GM23338 (cell line): Measurements from ENCODE around the gene SPRY2.

Experiments used
- EZH2 ChIP-seq: fragments of 200-600 bp; sonication (generic); IDR thresholded peaks from one replicate; pipeline ENCODE4 v1.8.0; 2017; ENCODE audit warnings: antibody characterized with exemption, mild to moderate bottlenecking, low read depth; ENCODE audit not compliant: unreplicated experiment
- POLR2AphosphoS5 ChIP-seq: IDR thresholded peaks from 2 replicates; pipeline ENCODE4 v1.6.1; 2016; ENCODE audit warnings: antibody characterized with exemption, low read depth
- TF ChIP-seq, protein P1 (sequence below), 2 experiments: fragments of 200-600 bp in 1 of 2; sonication (generic) in 1 of 2; conservative IDR thresholded peaks; 2 replicates each; pipeline versions ENCODE4 v1.5.1 to v1.6.1; 2016 to 2017; ENCODE audit warnings: antibody characterized with exemption in 2 of 2, low read depth in 2 of 2, mild to moderate bottlenecking in 2 of 2, moderate library complexity in 1 of 2

DNA sequence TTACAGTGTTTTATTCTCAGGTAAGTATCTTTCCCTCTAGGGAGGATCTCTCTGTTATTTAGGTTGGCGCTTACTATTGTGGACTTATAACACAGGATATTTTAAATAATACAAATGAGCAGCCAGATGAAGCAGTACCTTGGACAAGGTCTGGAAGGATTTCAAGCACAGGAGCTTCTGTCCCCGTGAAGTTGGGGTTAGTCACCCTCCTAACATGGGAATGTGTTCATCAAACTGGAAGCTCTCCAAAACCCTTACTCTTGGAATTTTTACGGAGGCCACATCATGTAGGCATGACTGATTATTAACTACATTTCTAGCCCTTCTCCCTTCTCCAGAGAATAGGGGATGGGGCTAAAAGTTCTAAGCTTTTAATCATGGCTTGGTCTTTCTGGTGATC, 38.3 kb upstream of the SPRY2 start:
- TF ChIP-seq, protein P1, sequence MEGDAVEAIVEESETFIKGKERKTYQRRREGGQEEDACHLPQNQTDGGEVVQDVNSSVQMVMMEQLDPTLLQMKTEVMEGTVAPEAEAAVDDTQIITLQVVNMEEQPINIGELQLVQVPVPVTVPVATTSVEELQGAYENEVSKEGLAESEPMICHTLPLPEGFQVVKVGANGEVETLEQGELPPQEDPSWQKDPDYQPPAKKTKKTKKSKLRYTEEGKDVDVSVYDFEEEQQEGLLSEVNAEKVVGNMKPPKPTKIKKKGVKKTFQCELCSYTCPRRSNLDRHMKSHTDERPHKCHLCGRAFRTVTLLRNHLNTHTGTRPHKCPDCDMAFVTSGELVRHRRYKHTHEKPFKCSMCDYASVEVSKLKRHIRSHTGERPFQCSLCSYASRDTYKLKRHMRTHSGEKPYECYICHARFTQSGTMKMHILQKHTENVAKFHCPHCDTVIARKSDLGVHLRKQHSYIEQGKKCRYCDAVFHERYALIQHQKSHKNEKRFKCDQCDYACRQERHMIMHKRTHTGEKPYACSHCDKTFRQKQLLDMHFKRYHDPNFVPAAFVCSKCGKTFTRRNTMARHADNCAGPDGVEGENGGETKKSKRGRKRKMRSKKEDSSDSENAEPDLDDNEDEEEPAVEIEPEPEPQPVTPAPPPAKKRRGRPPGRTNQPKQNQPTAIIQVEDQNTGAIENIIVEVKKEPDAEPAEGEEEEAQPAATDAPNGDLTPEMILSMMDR (conservative IDR thresholded peaks at IDR 0.05; ENCODE audit: low read depth in 2 of 2): no peak
- TF ChIP-seq POLR2AphosphoS5 (no peak), EZH2 (no peak)
